AG04450 (cell line): ENCODE results near the gene KLRF2. TPM values are rescaled to one million over a fixed set of nuclear protein-coding genes. Genes with fewer than 3 reads are reported as not detected.

Source experiments
- CTCF ChIA-PET: fragments of 300-600, 350-600 bp; formaldehyde crosslinking; extraction: SDS; loops from one replicate; lab custom pipeline; 2022; ENCODE audit warnings: antibody characterized with exemption, inconsistent platforms; lab: Charles Lee
- POLR2A ChIA-PET: fragments of 350-600 bp; formaldehyde crosslinking; extraction: SDS; loops from one replicate; lab custom pipeline; 2021; ENCODE audit warnings: antibody characterized with exemption, inconsistent platforms; lab: Yijun Ruan, JAX
- DNase-seq: peaks from one replicate; pipeline ENCODE4 v3.0.0-alpha.2; 2011; ENCODE audit warnings: low read depth, low spot score
- H3K27ac ChIP-seq: one replicate; pipeline ENCODE4 v1.5.1; 2012; ENCODE audit warnings: low read depth, low read length, control low read depth
- H3K27me3 ChIP-seq: one replicate; pipeline ENCODE4 v1.6.0; 2012; ENCODE audit warnings: low read length; ENCODE audit not compliant: control insufficient read depth, insufficient read depth
- H3K4me3 ChIP-seq: 2 replicates; pipeline ENCODE4 v1.5.1; 2011; ENCODE audit warnings: mild to moderate bottlenecking, low read depth, low read length, control low read depth
- H3K9me3 ChIP-seq: 2 replicates; pipeline ENCODE4 v1.5.1; 2012; ENCODE audit warnings: low read length; ENCODE audit not compliant: control insufficient read depth, insufficient read depth
- polyA plus RNA-seq: library from polyadenylated mRNA; depleted of rRNA; stranded (reverse); fragments of >200 nt; gene quantifications from 2 replicates; pipeline ENCODE4 v1.2.3, GENCODE V29; 2011
- TF ChIP-seq, protein P1 (sequence below): IDR thresholded peaks from 2 replicates; pipeline ENCODE4 v1.5.1; 2011; ENCODE audit warnings: low read depth, low read length, control low read depth, inconsistent platforms

Gene KLRF2
- polyA plus RNA-seq, 1 experiment: not detected

DNA sequence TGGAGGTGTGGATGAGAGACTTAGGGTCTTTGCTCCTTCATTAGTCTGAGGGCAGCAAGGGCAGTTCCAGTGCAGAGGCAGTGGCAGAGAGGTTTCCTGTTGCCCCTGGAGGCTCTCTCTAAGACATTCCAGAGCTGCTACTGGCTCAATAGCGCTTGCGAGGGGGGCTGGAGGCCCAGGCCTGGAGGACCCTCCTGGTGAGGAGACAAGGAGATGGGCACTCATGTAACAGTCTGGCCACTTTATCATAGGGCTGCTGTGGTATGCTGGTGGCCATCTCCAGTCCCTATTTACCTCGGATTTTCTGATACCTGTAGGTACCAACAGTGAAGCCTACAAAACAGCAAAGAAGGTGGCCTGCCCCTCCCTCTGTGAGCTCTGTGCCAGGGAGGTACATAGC is 38.2 kb downstream of the KLRF2 start:
- no peak for DNase-seq
- Histone ChIP-seq H3K27ac (no peak overlapping the region), H3K9me3 (no peaks in the 10 kb centered on the region), H3K4me3 (no peak overlapping the region), H3K27me3 (no peaks in the 10 kb centered on the region)
- TF ChIP-seq, protein P1, sequence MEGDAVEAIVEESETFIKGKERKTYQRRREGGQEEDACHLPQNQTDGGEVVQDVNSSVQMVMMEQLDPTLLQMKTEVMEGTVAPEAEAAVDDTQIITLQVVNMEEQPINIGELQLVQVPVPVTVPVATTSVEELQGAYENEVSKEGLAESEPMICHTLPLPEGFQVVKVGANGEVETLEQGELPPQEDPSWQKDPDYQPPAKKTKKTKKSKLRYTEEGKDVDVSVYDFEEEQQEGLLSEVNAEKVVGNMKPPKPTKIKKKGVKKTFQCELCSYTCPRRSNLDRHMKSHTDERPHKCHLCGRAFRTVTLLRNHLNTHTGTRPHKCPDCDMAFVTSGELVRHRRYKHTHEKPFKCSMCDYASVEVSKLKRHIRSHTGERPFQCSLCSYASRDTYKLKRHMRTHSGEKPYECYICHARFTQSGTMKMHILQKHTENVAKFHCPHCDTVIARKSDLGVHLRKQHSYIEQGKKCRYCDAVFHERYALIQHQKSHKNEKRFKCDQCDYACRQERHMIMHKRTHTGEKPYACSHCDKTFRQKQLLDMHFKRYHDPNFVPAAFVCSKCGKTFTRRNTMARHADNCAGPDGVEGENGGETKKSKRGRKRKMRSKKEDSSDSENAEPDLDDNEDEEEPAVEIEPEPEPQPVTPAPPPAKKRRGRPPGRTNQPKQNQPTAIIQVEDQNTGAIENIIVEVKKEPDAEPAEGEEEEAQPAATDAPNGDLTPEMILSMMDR: no peak
- CTCF ChIA-PET: no interaction called here
- POLR2A ChIA-PET: no interaction called here

DNA sequence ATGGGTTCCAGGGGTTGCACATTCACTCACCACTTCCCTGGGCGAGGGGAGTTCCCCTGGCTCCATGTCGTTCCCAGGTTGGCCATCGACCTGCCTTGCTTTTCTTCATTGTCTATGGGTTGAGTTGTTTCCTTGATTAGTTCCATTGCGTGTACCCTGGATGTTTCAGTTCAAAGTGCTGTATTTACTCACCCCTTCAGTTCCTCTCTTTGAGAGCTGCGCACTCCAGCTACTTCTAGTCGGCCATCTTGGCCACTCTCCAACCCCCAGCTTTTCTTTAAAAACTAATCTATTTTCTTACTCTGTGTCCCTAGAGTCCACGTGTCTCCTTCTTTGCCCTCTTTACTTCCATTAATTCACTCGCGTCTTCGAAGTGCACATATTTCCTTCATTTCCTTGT is 39.2 kb downstream of the KLRF2 start:
- ChIA-PET CTCF (interaction anchor here (0.7 to 0.8 kb wide), 2 partner anchors 106 to 170 kb away, joined by 3 to 4 read pairs; no protein-coding TSS in a partner anchor), POLR2A (no interaction called here)
- H3K27me3 ChIP-seq: no peaks in the 10 kb centered on the region
- DNase-seq: no peak
- H3K4me3 ChIP-seq: no peak overlapping the region
- H3K27ac ChIP-seq: no peak overlapping the region
- TF ChIP-seq, protein P1: no peak
- no peaks in the 10 kb centered on the region for H3K9me3 ChIP-seq

DNA sequence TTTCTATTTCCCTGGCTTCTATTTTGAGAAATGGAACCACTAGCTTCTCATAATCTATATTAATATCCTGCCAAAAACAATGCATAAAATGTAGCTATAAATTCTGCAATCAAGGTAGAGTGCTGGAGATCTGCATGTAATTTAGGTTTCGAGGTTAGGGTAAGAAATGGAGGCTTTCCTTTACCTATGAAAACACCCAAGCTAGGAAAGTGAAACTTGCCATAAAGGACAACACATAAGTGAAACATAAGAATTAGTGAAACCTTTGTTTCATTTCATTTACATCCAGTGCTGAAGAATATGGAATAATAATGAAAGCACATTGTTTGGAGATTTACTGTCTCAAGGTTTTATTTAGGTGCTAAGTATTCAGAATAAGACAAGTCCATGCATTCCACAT is 41.1 kb downstream of the KLRF2 start:
- Histone ChIP-seq H3K4me3 (no peak overlapping the region), H3K9me3 (no peaks in the 10 kb centered on the region), H3K27me3 (no peaks in the 10 kb centered on the region), H3K27ac (no peak overlapping the region)
- DNase-seq: no peak
- TF ChIP-seq, protein P1: no peak
- ChIA-PET POLR2A (no interaction called here), CTCF (interaction anchor here (1.3 to 1.7 kb wide), 3 partner anchors 18 to 172 kb away, joined by 5 to 16 read pairs (median 7); no protein-coding TSS in a partner anchor)

DNA sequence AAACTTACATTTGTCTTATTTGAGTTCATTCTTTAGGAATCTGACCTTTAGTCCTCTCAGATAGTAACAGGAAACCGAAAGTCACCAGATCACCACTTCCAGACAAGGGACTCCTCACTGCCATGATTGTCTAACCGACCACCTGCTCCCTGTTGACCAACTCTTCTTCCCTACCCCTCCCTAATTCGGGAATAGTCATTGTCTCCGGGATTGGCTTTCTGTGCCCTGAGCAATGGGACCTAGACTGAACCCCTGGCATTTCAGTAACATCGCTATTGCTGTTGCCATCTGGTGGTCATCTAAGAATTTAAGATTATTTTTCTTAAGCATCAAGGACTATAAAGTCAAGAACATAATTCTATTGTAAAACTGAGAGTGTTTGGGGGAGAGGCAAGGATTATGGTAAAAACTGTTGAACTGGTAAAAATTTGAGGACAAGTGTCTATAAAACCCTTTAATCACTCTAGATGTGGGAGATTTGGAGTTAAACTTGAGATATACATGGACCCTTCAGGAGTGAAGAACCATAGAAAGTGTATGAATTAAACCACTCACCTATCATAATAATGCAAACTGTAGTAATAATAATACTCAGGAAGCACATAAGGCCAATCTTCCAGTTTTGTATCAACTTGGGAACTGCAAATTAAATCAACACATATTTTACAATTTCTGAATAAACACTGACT is 44.6 kb downstream of the KLRF2 start:
- TF ChIP-seq, protein P1: peak; percentile 63
- H3K27me3 ChIP-seq: no peaks in the 10 kb centered on the region
- H3K27ac ChIP-seq: no peak overlapping the region
- peak; percentile 6 for DNase-seq
- H3K9me3 ChIP-seq: no peaks in the 10 kb centered on the region
- ChIA-PET CTCF (interaction anchor here (0.6 to 4.9 kb wide), 8 partner anchors 9 to 183 kb away, joined by 3 to 128 read pairs (median 4); no protein-coding TSS in a partner anchor), POLR2A (no interaction called here)
- H3K4me3 ChIP-seq: no peak overlapping the region

DNA sequence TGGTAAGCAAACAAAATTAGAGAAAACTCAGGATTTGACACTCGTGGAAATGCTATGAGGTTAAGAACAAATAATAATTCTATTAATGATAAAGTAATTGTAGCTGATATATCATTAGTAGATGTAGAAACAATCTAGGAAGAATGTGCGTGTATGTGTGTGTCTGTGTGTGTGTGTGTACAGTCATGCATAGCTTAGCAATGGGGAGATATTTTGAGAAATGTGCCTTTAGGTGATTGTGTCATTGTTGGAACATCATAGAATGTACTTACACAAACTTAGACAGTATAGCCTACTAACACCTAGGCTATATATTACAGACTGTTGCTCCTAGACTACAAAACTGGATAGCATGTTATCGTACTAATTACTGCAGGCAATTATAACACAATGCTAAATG is 45.6 kb downstream of the KLRF2 start:
- ChIA-PET CTCF (interaction anchor here (0.6 to 4.9 kb wide), 8 partner anchors 26 to 213 kb away, joined by 3 to 128 read pairs (median 6); no protein-coding TSS in a partner anchor), POLR2A (no interaction called here)
- no peak for DNase-seq
- Histone ChIP-seq H3K27me3 (no peaks in the 10 kb centered on the region), H3K9me3 (no peaks in the 10 kb centered on the region), H3K4me3 (no peak overlapping the region), H3K27ac (no peak overlapping the region)
- TF ChIP-seq, protein P1: no peak
